CD4-positive, alpha-beta T cell treated with Interleukin-6 at 100 ng/mL for 8 hours (primary cell): ENCODE measurements around the gene SDHAF3.
"Not testable (repeated sequence)": the region's sequence is repeated elsewhere in the genome, so short reads cannot be mapped to it uniquely, and the experiment has no call there.

Experiments
- DNase-seq: peaks from one replicate; pipeline ENCODE4 v3.0.0-alpha.2; 2020; ENCODE audit warnings: mixed read lengths, low spot score

The SDHAF3 gene

DNA sequence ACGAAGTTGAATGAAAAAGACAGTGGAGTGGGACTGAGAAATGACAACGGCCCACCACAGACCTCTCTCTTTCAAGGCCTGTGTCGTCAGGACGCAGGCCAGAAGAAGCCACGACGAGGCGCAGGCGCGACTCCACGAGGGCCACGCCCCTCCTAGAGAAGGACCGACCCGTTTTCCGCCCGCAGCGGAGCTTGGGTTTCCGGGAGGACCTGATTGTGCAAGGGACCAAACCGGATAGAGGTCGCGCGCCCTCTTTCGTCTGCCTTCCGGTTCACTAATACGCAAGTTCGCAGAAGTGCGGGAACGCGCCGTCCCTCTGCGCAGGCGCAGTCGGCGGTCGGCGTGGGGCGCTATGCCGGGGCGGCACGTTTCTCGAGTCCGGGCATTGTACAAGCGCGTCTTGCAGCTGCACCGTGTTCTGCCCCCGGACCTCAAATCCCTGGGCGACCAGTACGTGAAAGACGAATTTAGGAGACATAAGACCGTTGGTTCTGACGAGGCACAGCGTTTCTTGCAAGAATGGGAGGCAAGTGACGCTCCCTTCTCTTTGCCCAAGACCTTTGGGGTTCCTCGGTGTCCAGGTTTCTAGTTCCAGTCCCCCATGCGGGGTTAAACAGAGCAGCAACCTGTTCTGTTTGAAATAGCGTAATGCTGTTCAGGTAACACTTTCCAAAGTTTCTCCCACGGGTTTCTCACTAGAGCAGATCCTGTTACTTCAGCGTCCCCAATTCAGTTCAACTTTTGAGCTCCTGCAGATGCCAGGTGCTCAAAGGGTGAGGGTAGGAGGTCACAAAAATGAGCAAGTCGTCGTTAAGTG, at the start of gene SDHAF3:
TSS of gene SDHAF3 (plus strand) at position 327 of the 817 bp plus-strand sequence. CDS start at position 353, 26 bp downstream.
- DNase-seq = peak; percentile 98

DNA sequence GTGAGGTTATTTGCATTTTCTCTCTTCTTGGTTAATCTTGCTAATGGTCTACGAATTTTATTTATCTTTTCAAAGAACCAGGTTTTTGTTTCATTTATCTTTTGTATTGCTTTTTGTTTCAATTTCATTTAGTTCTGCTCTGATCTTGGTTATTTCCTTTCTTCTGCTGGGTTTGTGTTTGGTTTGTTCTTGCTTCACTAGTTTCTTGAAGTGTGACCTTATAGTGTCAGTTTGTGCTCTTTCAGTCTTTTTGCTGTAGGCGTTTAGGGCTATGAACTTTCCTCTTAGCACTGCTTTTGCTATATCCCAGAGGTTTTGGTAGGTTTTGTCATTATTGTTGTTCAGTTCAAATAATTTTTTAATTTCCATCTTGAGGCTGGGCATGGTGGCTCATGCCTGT, 45.5 kb upstream of the SDHAF3 start:
- not testable (repeated sequence) for DNase-seq

DNA sequence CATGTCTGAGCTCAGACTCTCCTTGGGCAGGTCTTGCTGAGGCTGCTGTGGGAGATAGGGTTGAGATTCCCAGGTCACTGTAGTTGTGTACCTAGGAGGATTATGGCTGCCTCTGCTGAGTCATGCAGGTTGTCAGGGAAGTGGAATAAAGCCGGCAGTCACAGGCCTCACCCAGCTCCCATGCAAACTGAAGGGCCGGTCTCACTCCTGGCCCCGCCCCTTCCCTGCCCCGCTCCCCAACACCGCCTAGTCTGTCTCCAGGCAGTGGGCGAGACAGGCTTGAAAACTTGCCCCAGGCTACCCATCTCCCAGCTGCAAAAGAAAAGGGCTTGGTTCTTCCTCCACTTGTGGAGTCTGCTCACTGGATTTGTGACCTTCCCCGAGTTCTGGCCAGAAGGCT, 41.6 kb upstream of the SDHAF3 start:
- no peak for DNase-seq

DNA sequence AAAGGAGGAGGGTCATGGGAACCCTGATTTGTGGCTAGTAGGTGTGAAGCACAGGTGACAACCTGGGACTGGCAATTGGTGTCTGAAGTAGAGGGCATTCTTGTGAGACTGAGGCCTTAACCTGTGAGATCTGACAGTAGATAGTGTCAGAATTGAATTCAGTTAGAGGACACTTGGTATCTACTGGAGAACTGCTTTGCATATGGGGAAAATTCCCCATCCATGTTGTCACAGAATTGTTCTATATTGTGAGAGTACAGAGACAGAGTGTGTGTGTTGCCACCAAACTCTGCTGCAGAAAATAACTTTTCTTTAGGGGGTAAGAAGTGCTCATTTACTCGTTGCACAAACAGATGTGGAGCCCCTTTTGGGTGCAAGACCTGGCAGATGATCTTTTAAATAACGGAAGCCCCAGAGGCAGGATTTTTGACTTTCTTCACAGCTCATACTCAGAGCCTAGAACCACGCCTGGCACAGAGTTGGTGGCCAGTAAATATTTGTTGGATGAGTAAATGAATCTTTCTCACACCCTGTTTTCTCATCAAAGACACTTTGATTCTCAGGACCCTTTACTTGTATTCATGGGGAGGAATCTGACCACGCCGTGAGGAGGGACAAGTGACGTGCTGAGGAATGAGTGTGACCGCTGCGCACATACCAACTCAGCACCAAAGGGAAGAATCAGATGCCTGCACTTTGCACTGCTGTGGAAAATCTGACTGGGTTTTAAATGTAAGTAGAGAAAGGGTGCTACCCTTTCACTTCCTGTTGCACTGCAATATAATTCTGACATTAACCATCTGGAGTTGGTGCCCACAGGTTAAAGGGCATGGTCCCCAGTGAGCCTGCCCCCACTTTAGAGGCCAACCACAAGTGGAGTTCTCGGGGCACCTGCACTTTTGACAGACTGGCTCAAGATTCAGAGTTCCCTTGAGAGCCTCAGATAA, 39.2 kb upstream of the SDHAF3 start:
- DNase-seq = no peak

DNA sequence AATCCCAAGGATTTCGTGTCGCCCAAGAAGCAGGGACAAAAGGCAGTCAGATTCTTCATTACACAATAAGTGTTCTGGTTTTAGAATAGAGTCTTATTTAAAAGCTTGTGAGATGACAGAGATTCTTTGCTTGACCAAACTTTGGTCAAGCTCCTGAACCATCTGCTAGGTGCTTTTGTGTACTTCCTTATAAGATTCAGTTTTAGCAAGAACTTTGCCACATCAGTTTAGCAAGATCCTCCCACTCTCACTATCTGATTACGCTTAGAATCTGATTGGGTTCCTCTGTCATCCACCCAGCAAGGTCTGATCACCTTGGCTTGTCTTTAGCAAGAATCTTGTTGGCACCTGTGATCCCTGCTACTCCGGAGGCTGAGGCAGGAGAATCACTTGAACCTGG, 38.2 kb upstream of the SDHAF3 start:
- DNase-seq = no peak

DNA sequence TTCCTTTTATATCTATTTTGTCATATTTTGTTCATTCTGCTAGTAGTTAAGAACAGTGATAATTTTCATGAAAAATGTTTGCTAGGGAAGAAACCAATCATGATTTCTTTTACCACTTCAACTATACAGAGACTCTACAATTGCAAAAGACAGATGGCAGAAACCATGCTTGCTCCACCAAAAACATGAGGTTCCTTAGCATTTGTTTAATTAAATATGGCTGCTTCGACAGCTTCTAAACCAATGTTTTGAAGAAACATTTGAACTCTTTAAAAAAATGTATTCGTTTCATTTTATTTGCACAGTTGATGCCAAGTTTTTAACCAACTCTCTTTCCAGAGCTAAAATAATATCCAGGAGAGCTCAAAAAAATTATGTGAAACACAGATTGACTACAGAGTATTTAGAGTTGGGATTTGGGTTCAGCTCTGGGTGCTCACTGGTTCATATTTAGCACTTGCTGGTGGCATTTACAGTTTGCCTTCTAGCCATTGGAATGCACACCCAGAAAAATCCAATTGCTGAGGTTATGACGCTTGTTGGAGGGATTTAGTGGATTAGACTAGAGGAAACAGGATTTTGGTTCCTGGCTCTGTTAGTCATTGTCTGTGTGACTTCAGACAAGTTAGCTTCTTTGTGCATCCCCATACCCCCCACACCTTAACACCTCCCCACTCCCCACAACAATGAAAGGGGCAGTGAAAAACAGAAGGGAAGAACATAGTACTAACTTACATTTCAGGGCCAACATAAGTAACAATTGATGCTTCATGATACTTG, 35.8 kb upstream of the SDHAF3 start:
- no peak for DNase-seq

DNA sequence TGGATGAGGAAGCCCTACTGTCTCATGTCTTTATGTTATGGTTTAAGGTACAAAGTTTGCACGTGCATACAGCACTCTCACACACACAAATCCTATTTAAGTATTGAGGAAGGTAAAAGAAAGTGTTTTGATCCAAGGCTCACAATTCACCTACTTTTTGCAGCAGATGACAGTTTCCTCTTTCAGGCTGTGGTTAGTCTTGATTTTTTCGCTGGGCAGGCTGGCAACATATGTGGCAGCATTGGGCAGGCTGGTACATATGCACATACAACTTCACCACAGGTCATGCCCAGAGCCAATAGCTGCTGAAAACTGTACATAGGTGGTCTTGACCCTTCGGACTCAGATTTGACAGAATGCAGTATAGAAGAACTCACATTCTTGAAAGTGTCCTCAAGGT, 29.1 kb upstream of the SDHAF3 start:
- no peak for DNase-seq

DNA sequence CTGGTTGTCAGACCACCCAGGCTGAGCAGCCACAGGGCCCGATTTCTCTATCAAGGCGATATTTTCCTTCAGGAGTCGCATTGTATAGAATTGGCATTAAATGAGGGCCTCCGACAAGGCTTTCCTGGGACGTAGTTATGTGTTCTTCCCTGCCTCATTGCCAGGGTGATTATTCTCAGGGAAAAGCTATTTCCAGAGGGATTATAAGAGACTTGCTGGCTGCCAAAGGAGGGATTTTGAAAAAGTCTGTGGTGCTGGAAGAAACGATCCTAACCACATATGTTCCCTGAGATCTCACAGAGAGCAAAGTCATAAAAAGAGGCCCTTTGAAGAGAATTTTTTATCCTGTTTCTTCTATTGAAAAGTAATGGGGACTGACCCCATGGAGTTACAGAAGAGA, 27.7 kb upstream of the SDHAF3 start:
- no peak for DNase-seq

DNA sequence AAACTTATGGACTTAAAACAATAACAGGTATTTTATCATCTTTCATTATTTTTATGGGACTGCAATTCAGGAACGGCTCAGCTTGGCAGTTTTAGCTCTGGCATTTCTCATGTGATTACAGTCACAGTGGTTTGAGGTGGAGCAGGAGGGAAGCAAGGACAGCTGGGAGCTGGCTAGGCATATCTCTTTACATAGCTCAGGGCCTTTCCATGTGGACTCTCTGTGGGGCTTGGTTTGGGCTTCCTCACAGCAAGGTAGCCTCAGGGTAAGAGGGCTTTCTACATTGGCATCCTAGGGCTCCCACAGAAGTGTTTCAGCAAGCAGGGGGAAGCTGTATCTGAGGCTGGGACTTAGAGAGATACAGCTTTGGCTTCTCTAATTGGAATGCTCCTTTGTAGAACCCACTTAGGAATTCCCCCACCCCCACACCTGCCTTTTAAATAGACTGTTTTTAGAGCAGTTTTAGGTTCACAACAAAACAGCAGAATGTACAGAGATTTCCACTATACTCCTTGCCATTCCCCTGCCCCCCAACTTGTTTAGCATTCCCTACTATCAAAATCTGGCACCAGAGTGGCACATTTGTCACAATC, 26.6 kb upstream of the SDHAF3 start:
- DNase-seq = no peak

DNA sequence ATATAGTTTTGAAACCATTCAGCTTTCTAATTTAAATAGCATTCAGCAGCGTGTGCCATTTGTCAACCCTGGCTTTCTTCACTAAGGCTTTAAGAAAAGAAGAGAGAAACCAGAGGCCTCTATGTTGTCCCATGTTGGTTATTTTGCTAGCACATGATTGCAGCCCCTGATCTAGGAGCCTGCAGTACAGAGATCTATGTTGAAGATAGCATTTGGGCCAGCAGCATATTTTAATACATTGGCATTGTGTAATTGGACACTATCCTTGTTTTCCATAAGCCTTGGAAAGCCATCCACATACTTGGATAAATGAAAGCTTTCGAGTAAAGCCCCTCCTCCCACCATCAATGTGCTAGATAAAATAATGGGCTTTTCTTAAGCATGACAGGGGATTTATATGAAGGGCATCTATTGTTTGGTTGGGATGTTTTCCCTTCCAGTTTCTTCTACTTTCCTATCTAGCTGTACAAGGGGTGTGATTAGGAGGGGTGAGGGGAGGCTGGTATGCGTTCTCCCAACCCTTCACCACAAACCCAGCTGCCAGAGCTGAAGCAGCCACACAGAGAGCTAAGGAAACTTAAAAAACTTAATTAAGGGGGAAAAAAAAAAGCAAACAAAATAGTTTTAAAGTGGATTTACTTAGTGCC, 23.1 kb upstream of the SDHAF3 start:
- DNase-seq = no peak

DNA sequence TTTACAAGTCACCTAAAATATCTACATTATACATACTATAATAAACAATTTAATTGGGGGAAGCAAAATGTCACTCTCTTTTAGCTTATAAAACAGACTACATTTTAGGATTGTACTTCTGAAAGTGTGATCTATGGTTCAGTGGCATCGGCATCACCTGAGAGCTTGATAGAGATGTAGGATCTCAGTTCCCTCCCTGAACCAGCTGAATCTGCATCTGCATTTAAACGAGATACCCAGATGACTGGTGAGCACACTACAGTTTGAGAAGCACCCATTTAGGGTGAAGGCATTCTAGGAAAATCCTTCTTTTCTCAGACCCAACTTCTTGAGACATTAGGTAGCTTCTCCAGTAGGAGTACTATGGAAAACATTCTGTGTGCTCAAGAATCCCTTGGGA, 21.5 kb upstream of the SDHAF3 start:
- no peak for DNase-seq

DNA sequence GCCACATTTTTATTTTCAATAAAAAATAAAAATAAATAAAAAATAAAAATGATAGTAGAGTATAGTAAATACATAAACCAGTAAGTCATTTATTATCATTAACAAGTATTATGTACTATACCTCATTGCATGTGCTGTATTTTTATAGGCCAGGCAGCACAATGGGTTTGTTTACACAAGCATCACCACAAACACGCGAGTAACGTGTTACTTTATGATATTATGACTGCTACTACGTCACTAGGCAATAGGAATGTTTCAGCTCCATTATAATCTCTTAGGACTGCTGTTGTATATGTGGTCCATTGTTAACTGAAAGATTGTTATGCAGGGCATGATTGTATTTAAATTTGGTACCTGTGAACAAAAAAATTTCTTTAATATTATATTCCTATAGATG, 20.8 kb upstream of the SDHAF3 start:
- no peak for DNase-seq

DNA sequence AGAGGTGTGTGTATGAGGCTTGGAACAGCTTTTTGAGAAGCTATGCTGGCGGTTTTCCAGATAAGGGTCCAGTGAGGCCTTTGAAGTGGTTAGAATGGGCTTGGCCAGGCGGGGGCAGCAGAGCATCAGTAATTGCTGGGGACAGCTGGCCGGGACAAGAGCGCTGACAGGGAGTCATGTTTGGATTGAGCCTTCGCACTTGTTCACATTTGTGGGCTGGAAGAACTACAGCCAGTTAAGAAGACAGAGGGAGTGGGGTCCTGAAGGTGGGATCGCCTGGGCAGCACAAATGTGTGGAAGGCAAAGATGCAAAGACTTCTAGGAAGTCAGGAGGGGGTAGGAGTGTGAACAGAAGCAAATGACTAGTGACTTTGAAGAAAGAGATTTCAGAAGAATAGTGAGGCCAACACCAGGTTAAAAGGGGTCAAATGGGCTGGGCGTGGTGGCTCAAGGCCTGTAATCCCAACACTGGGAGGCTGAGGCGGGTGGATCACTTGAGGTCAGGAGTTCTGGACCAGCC, 12.7 kb upstream of the SDHAF3 start:
- DNase-seq = peak; percentile 44

DNA sequence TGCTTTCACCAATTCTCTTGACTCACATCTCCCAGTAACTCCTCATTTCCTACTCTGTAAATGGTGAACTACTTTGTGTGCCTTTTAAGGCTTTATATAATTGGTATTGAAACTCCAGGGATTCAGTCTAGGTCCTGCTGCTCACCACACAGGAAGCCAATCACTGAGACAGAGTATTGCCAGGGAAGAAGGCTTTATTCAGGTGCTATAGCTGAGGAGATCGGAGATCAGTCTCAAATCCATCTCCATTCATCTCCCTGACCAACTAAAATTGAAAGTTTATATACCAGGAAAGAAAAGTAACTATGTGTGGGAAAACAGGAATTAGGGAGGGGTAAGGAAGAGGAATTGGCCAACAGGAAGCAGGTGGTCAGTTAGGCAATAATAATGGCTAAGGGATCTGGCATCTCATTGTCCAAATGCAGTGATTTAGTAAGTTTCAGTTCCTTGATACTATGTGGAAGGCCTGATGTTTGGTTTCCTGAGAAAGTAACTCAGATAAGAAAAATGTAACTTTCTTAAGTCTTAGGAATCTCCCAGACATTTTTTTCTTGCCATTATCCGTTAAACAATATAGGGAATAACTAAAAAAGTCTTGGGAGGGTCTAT, 10.2 kb upstream of the SDHAF3 start:
- no peak for DNase-seq

DNA sequence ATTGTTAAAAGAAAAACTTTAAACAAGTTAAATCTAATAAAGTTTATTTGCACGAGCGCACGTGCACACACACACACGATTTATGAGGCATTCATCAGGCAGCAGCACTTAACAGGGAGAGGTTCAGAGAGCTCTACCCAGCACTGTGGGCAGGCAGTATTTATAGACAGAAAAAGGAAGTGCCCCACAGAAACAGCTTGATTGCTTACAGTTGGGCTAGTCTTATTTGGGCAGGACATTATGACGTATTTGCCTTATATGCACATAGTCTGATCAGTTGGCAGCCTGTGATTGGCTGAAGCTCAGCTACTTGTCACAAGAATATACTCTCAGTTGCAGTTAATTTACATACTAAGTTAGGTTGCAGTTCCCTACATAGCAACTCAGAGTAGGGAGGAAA, 1.2 kb upstream of the SDHAF3 start:
- no peak for DNase-seq

DNA sequence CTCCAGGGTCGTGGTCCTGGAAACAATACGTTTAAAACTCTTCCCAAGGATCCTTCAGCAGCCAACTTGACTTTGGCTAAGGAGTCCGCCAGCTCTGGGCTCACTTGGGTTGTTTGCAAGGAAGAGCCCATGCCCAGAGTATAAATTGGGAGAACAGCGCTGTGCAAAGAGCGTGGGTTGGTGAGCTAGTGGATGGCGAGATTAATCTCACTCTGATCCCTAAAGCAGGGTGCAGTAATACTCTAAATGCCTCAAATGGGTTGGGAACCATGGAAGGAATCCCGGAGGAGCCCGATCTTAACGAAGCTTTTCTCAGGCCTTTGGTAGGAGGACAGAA, 495 bp upstream of the SDHAF3 start:
- DNase-seq = no peak

DNA sequence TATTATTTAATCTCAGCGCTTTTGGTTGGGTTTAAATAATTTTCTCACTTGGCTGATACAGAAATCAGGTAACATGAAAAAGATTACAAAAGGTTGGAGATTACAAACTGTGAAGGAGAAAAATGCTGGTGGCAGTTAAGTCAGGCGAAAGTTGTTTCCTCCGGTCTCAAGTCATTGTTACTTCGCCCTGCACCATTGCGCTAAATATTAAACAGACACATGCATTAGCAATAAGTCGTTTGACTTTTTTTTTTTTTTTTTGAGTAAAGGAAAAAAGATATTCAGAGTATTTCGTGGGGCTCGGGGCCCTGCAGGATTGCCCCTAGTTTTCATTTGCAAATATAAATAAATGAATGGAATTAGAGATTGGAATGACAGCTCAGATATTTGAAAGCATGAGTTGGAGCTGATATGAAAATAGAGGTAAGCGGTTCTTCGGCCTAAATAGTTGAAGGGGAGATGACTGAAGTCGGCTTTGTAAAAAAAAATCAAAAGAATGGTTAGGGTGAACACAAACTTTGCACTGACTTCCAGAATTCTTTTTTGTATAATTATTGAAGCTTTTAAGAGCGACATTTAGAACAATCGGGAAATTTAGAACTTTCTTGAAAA, 914 bp downstream of the SDHAF3 start:
- no peak for DNase-seq

DNA sequence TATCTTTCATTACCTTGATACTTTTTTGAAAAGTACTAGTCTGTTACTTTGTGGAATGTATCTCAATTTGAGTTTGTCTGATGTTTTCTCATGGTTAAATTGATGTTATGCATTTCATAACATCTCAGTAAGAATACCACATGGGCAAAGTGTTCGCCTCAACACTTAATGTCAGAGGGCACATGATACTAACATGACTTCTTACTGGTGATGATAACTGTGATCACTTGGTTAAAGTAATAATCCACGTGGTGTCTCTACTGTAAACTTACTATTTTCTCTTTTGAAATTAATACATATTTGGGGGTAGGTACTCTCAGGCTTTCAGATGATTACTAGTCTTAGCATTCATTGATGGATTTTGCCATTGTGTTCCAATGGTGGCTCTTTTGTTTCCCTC, 2.2 kb downstream of the SDHAF3 start:
- DNase-seq = no peak

DNA sequence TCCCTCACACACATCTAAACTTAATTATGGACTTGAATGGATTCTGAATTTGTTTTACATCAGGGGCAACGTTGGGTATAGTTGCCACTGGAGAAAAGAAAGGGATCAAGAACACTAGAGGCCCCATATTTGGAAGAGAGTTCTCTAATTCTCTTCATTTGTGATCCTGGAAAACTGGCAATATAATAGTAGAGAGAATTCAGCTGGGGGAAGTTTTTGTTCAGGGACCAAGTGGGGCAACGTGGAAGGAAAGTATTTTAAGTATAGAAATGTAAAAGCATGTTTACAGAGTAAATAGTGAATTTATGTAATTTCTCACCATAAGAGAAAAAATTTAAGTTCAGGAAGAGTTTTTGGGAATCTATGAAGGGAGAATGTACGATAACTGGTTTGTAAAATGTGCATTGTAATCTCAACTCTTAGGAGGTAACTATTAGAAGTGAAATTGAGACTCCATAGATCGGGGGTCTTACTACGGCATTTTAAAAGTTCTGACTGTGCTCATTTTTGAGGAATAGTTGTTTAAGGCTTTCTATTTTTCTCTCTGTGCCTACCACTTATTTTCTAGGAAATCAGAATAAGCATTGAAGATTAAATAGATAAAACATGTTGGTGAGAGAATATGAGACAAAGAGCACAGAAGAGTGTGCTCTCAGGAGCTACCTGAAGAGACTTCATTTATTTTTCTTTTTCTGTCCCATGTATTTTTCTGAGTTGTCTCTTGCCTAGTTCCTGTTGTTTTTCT, 3.4 kb downstream of the SDHAF3 start:
- DNase-seq = no peak

DNA sequence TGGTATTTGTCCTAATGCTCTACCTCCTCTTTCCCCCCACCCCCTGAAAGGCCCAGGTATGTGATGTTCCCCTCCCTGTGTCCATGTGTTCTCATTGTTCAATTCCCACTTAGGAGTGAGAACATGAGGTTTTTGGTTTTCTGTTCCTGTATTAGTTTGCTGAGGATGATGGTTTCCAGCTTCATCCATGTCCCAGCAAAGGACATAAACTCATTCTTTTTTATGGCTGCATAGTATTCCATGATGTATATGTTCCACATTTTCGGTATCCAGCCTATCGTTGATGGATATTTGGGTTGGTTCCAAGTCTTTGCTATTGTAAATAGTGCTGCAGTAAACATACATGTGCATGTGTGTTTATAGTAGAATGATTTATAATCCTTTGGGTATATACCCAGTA, 5.6 kb downstream of the SDHAF3 start:
- not testable (repeated sequence) for DNase-seq
